DMS114 treated with DMSO at 0.1 percent for 48 hours (cell line): Measurements from ENCODE around the gene HMCES.
"Not testable (repeated sequence)": the region's sequence is repeated elsewhere in the genome, so short reads cannot be mapped to it uniquely, and the experiment has no call there.

ENCODE experiments used
- DNase-seq: peaks from one replicate; lab custom pipeline; 2025; ENCODE audit not compliant: unreplicated experiment; lab: John Stamatoyannopoulos, UW

HMCES gene

DNA sequence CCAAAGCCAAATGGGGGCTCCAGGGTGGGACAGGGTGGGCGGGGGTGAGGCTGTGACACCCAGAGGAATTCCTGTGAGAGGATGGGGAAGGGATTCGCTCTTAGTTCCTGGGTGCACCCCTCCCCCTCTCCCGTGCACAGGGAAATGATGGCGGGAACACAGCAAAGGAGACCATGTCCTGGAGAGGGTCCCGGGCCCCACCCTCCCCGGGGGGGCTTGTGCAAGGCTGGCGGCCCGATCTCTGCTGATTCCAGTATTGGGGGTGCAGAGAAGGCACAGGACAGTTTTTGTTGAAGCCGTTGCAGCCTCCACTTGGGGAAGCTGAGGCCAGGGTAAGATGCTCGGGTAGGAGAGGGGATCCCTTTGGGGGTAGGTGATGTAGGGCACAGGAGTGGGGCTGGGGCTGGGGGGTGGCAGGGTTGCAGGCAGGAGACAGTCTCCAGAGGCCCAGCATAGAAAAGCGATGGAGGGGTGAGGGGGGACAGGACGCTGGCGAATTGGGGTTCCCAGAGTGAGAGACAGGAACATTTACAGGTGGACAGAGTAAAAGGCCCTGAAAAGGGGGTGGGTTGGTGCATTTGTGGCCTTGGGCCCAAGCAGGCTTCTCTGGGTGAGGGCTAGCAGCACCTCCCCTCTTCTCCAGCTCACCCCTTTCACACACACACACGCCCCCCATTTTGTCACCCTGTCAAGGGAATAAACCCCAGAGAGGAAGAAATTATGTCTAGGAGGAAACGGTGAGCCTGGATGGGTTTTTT is 38.5 kb downstream of the HMCES start:
- DNase-seq: no peak

DNA sequence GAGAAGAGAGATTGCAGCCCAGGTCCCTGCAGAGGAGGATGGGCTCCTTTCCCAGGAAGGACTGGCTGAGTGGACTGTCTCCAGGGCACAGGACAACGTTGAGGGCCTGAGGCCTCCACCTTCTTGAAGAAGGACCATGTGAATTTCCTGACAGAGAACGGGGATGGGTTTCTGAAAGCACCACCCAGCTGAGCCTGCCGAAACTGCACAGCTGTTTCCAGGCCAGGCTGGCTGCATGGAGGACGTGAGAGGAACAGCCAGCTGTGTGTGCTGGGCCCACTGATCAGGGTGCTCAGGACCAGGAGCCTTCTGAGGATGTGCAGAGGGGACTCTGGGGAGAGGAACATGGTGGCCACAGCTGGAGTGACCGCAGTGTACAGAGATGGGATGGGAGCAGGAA is 39.2 kb downstream of the HMCES start:
- DNase-seq: no peak

GRCh38 chr3:129318921-129319320 is 40.3 kb downstream of the HMCES start:
- no peak for DNase-seq

GRCh38 chr3:129320261-129320660 is 41.6 kb downstream of the HMCES start:
- no peak for DNase-seq

DNA sequence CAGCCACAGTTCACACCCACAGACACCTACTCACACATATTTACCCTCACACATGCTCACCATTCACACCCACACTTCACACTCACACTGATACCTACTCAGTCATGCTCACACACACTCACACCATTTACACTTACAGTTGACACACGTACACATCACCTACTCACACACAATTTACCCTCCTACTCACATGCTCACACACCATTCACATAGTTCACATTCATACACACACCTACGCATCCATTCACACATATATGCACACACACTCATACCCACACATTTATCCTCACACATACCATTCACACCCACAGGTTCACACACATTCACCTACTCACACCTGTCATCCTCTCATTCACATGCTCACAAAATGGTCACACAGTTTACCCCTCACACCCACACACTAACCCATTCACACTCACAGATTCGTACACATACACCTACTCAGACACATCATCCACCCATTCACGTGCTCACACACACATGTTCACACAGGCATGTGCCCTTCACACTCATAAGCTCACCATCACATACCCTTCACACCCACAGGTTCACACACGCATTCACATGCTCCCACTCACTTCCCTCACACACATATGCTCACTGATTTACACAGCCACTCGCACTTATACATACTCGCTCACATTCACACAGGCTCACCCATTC is 42.3 kb downstream of the HMCES start:
- no peak for DNase-seq

- no peak for DNase-seq
Measured at GRCh38 chr3:129321887-129322286, 43.2 kb downstream of the HMCES start.

GRCh38 chr3:129323651-129324294 is 45.1 kb downstream of the HMCES start:
- DNase-seq: no peak

DNA sequence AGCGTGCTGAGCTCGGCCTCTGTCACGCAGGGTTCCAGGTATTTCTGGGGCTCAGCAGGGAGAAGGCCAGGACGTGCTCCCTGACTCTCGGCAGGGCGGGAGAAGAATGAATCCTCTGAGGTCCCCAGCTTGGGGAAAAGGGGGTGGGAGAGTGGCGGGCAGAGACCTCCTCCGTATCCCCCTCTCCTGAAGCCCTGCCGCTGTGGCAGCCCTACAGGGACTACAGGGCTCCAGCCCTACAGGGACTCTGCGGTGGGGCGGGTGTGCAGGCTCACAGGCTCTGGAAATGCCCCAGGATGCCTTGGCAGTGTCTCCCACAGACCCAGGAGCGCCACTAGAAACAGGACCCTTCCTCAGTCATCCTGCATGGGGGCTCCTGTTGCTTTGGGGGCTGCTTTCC is 46.2 kb downstream of the HMCES start:
- DNase-seq: no peak

GRCh38 chr3:129325383-129325782 is 46.7 kb downstream of the HMCES start:
- no peak for DNase-seq

- DNase-seq: no peak
Measured at GRCh38 chr3:129326138-129326537, 47.5 kb downstream of the HMCES start.

GRCh38 chr3:129326595-129326994 is 47.9 kb downstream of the HMCES start:
- DNase-seq: no peak

GRCh38 chr3:129327510-129327909 is 48.8 kb downstream of the HMCES start:
- DNase-seq: no peak

- DNase-seq: no peak
Measured at GRCh38 chr3:129329858-129330257, 51.2 kb downstream of the HMCES start.

- no peak for DNase-seq
Measured at GRCh38 chr3:129330409-129330808, 51.7 kb downstream of the HMCES start.

DNA sequence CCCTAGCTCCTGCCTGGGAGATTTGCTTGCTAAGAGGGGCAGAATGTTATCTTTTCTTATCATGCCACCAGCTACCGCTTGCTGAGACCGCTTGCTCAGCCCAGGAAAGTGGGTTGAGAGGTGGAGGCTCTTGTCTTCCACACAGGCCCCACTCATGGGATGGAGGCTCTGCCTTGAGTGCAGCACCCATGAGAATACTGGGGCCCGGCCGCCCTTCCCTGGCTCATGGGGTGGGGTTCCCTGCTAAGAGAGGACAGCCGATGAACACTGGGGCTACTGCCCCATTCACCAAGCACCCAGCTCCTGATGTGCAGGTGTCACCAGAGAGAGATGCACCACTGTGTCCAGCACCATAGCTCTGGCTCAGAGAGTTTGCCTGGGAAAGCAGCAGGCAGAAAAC is 55.2 kb downstream of the HMCES start:
- no peak for DNase-seq

GRCh38 chr3:129336093-129336706 is 57.5 kb downstream of the HMCES start:
- DNase-seq: no peak

- DNase-seq: not testable (repeated sequence)
Measured at GRCh38 chr3:129337719-129338118, 59.0 kb downstream of the HMCES start.

DNA sequence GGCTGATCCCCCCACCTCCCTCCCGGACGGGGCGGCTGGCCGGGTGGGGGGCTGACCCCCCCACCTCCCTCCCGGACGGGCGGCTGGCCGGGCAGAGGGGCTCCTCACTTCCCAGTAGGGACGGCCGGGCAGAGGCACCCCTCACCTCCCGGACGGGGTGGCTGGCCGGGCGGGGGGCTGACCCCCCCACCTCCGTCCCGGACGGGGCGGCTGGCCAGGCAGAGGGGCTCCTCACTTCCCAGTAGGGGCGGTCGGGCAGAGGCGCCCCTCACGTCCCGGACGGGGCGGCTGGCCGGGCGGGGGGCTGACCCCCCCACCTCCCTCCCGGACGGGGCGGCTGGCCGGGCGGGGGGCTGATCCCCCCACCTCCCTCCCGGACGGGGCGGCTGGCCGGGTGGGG is 60.5 kb downstream of the HMCES start:
- not testable (repeated sequence) for DNase-seq

- not testable (repeated sequence) for DNase-seq
Measured at GRCh38 chr3:129339833-129340232, 61.2 kb downstream of the HMCES start.

DNA sequence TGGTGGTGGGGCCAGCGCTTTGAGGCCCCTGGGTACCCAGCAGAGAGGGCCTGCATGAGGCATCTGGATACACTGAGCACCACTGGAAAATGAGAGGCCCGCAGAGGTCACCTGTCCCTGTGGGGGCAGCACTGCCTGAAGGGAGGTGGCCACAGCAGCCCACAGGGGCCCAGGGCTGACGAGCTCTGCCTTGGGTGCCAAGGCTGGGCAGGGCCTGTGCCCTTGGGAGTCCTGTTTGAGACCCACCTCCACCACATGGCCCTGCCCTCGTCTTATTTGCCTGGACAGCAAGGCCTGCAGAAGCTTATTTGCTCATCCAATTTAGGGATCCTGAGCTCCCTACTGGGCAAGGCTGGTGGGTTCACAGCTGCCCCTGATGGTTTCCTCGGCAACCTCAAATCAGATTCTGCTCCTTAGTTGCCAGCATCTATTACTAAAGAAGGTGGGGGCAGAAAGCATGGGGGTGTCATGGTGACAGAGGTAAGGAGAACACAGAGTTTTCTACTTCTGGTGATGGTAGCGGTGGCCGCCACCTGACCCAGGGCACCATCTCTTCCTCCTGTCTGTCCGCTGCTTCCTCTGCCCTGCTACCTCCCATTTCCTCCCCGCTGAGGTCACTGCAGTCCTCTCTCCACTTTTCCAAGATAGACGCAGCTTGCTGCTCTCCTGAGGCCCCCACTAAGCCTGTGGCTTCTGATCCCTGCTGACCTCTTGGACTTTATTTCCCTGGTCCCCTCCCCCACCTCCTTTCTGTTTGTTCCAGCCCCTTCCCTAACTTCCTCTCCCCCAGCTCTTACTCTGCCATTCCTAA is 62.9 kb downstream of the HMCES start:
- DNase-seq: no peak
